ENCODE measurements around the gene HPSE2. TPM values are rescaled to one million over a fixed set of nuclear protein-coding genes. Genes with fewer than 3 reads are reported as not detected.

Gene HPSE2
- polyA plus RNA-seq, 1 of the 3 experiments (the other 2 are of a cell fraction) = not detected

GRCh38 chr10:99125879-99126278 lies 109.8 kb downstream of the HPSE2 start (continued):
- TF ChIP-seq, protein P1, sequence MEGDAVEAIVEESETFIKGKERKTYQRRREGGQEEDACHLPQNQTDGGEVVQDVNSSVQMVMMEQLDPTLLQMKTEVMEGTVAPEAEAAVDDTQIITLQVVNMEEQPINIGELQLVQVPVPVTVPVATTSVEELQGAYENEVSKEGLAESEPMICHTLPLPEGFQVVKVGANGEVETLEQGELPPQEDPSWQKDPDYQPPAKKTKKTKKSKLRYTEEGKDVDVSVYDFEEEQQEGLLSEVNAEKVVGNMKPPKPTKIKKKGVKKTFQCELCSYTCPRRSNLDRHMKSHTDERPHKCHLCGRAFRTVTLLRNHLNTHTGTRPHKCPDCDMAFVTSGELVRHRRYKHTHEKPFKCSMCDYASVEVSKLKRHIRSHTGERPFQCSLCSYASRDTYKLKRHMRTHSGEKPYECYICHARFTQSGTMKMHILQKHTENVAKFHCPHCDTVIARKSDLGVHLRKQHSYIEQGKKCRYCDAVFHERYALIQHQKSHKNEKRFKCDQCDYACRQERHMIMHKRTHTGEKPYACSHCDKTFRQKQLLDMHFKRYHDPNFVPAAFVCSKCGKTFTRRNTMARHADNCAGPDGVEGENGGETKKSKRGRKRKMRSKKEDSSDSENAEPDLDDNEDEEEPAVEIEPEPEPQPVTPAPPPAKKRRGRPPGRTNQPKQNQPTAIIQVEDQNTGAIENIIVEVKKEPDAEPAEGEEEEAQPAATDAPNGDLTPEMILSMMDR (IDR thresholded peaks at IDR 0.05) = no peak
- TF ChIP-seq CHD2 (IDR thresholded peaks at IDR 0.05; ENCODE audit: low read length, partially characterized antibody) (no peak), NRF1 (IDR thresholded peaks at IDR 0.05; ENCODE audit: low read depth, low read length) (no peak), SMC3 (IDR thresholded peaks at IDR 0.05; ENCODE audit: low read depth, low read length) (no peak), POLR2AphosphoS5 (IDR thresholded peaks at IDR 0.05; ENCODE audit: low read depth, low read length) (no peak), RFX5 (IDR thresholded peaks at IDR 0.05; ENCODE audit: low read length) (no peak), RCOR1 (IDR thresholded peaks at IDR 0.05; ENCODE audit: low read length) (no peak), SIN3A (IDR thresholded peaks at IDR 0.05; ENCODE audit: borderline replicate concordance, low read depth, low read length) (no peak), USF1 (IDR thresholded peaks at IDR 0.05; ENCODE audit: borderline replicate concordance, low read depth) (no peak)
- TF ChIP-seq, protein P2, sequence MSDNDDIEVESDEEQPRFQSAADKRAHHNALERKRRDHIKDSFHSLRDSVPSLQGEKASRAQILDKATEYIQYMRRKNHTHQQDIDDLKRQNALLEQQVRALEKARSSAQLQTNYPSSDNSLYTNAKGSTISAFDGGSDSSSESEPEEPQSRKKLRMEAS (IDR thresholded peaks at IDR 0.05; ENCODE audit: low read depth) = no peak

DNA sequence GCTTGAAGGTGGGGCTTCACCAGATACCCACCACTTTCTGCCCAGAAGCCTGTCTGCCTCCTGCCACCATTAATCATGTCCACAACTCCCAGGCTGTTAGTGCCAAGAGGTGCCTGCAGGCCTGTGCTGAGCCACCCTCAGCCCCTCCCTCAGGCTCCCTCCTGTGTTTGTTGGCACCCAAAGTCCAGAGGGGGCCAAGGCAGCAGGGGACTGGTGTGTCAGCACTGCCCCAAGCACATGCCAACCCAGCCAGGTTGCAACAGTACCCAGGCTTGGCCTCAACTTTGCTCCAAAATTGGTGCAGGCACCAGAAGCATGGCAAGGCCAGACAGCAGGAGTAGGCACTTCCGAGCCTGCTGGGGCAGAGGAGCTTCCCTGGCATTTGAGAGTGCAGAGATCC lies 111.3 kb downstream of the HPSE2 start:
- H3K9ac ChIP-seq = no peak overlapping the region
- POLR2A ChIA-PET = no interaction called here
- H3K79me2 ChIP-seq (ENCODE audit: insufficient read depth) = no peaks in the 10 kb centered on the region

DNA sequence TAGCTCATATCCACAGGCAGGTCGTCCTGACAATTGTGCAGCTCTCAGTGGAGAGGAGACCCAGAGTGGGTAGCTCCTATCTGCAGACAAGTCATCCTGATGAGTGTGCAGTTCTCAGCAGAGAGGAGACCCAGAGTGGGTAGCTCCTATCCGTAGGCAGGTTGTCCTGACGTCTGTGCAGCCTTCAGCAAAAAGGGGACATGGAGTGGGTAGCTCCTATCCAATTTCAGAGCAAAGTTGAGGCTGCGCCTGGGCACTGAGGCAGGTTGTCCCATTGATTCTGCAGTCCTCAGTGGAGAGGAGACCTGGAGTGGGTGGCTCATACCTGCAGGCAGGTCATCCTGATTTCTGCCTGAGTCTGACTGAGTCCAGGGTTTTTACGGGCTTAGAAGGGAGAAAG lies 111.8 kb downstream of the HPSE2 start:
- Histone ChIP-seq H4K20me1 (ENCODE audit: insufficient read depth) (no peaks in the 10 kb centered on the region), H3K79me2 (ENCODE audit: insufficient read depth) (no peaks in the 10 kb centered on the region), H3K9ac (no peak overlapping the region), H3K27me3 (ENCODE audit: insufficient read depth) (no peaks in the 10 kb centered on the region), H2AFZ (ENCODE audit: low read depth) (no peak overlapping the region), H3F3A (replicated peaks; ENCODE audit: insufficient read depth) (no peaks in the 10 kb centered on the region), H3K9me2 (no peaks in the 10 kb centered on the region), H3K4me1 (ENCODE audit: control insufficient read depth in 1 of 2, insufficient read depth in 2 of 2, low read depth in 1 of 2, low read length in 1 of 2) (no peaks in the 10 kb centered on the region; a peak in 1 of 4 replicates), H3K4me3 (ENCODE audit: low read depth in 2 of 2, low read length in 1 of 2) (no peak overlapping the region), H3K36me3 (replicated peaks in 1 of 2; ENCODE audit: control insufficient read depth in 1 of 2, insufficient read depth in 2 of 2, low read length in 1 of 2) (no peaks in the 10 kb centered on the region), H3K9me3 (no peaks in the 10 kb centered on the region), H3K4me2 (no peak overlapping the region), H3K27ac (ENCODE audit: low read depth in 2 of 2, low read length in 1 of 2) (no peak overlapping the region)
- WGBS (ENCODE audit: low lambda C conversion rate) = 14% methylated on average over 3 of the region's 5 CpGs
- no peak for DNase-seq
- POLR2A ChIA-PET = no interaction called here
- CTCF ChIA-PET = no interaction called here
- TF ChIP-seq, protein P3, sequence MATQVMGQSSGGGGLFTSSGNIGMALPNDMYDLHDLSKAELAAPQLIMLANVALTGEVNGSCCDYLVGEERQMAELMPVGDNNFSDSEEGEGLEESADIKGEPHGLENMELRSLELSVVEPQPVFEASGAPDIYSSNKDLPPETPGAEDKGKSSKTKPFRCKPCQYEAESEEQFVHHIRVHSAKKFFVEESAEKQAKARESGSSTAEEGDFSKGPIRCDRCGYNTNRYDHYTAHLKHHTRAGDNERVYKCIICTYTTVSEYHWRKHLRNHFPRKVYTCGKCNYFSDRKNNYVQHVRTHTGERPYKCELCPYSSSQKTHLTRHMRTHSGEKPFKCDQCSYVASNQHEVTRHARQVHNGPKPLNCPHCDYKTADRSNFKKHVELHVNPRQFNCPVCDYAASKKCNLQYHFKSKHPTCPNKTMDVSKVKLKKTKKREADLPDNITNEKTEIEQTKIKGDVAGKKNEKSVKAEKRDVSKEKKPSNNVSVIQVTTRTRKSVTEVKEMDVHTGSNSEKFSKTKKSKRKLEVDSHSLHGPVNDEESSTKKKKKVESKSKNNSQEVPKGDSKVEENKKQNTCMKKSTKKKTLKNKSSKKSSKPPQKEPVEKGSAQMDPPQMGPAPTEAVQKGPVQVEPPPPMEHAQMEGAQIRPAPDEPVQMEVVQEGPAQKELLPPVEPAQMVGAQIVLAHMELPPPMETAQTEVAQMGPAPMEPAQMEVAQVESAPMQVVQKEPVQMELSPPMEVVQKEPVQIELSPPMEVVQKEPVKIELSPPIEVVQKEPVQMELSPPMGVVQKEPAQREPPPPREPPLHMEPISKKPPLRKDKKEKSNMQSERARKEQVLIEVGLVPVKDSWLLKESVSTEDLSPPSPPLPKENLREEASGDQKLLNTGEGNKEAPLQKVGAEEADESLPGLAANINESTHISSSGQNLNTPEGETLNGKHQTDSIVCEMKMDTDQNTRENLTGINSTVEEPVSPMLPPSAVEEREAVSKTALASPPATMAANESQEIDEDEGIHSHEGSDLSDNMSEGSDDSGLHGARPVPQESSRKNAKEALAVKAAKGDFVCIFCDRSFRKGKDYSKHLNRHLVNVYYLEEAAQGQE (IDR thresholded peaks at IDR 0.05; ENCODE audit: low read depth, low read length) = no peak
- TF ChIP-seq RCOR1 (IDR thresholded peaks at IDR 0.05; ENCODE audit: low read length) (no peak), NRF1 (IDR thresholded peaks at IDR 0.05; ENCODE audit: low read depth, low read length) (no peak), YY1 (IDR thresholded peaks at IDR 0.05; ENCODE audit: low read depth) (no peak), GABPA (IDR thresholded peaks at IDR 0.05; ENCODE audit: low read depth) (no peak), MEF2A (IDR thresholded peaks at IDR 0.05; ENCODE audit: borderline replicate concordance, low read depth) (no peak), RFX5 (IDR thresholded peaks at IDR 0.05; ENCODE audit: low read length) (no peak), RXRA (IDR thresholded peaks at IDR 0.05; ENCODE audit: borderline replicate concordance, low read depth) (no peak), EZH2phosphoT487 (IDR thresholded peaks at IDR 0.05; ENCODE audit: borderline replicate concordance, low read depth) (no peak), TEAD4 (IDR thresholded peaks at IDR 0.05; ENCODE audit: borderline replicate concordance, insufficient read depth) (no peak)
- TF ChIP-seq, protein P1 (IDR thresholded peaks at IDR 0.05) = no peak

More for the DNA sequence above, 111.3 kb downstream of the HPSE2 start:
- TF ChIP-seq MXI1 (IDR thresholded peaks at IDR 0.05; ENCODE audit: low read depth, low read length) = no peak
- 0% methylated on average over 1 of the region's 1 CpG for WGBS (ENCODE audit: low lambda C conversion rate)
- Histone ChIP-seq H3K27ac (ENCODE audit: low read depth in 2 of 2, low read length in 1 of 2) (no peak overlapping the region), H3K9me2 (no peaks in the 10 kb centered on the region), H3K4me1 (ENCODE audit: control insufficient read depth in 1 of 2, insufficient read depth in 2 of 2, low read depth in 1 of 2, low read length in 1 of 2) (no peaks in the 10 kb centered on the region; a peak in 1 of 4 replicates), H3K4me3 (ENCODE audit: low read depth in 2 of 2, low read length in 1 of 2) (no peak overlapping the region), H4K20me1 (ENCODE audit: insufficient read depth) (no peaks in the 10 kb centered on the region), H2AFZ (ENCODE audit: low read depth) (no peak overlapping the region), H3K9me3 (no peaks in the 10 kb centered on the region), H3F3A (replicated peaks; ENCODE audit: insufficient read depth) (no peaks in the 10 kb centered on the region), H3K27me3 (ENCODE audit: insufficient read depth) (no peaks in the 10 kb centered on the region), H3K4me2 (no peak overlapping the region), H3K36me3 (replicated peaks in 1 of 2; ENCODE audit: control insufficient read depth in 1 of 2, insufficient read depth in 2 of 2, low read length in 1 of 2) (no peaks in the 10 kb centered on the region)
- CTCF ChIA-PET = no interaction called here
- no peak for DNase-seq

All from SK-N-SH (cell line).